Erythroblast (primary cell): ENCODE results near the gene INPPL1.

Source experiments
- GATA1 ChIP-seq: IDR thresholded peaks from 2 replicates; pipeline ENCODE4 v1.6.1; 2011; ENCODE audit warnings: low read depth, mild to moderate bottlenecking, control low read depth, low read length, moderate library complexity
- POLR2A ChIP-seq: IDR thresholded peaks from 2 replicates; pipeline ENCODE4 v1.6.1; 2011; ENCODE audit warnings: mild to moderate bottlenecking, low read length

- TF ChIP-seq POLR2A = no peak
- no peak for TF ChIP-seq GATA1
These were observed 28.8 kb downstream of the INPPL1 start for GRCh38 chr11:72253392-72253791.
